GM21360 (cell line): ENCODE data around the gene MED14.

Experiments
- ATAC-seq: cut with Tn5 transposase; IDR thresholded peaks from one replicate; pipeline ENCODE4 v1.9.1; 2021; ENCODE audit warnings: mild to moderate bottlenecking, moderate library complexity; ENCODE audit not compliant: unreplicated experiment

The MED14 gene

GRCh38 chrX:40615976-40616375 lies 119.4 kb downstream of the MED14 start:
- ATAC-seq, result no peak

GRCh38 chrX:40612511-40612910 lies 122.8 kb downstream of the MED14 start:
- no peak for ATAC-seq

GRCh38 chrX:40607381-40607780 lies 128.0 kb downstream of the MED14 start:
- ATAC-seq, result no peak

- ATAC-seq, result no peak
These were observed 131.9 kb downstream of the MED14 start for GRCh38 chrX:40603446-40603845.
